GM10248 (cell line): ENCODE results near the gene PARL.

ENCODE experiments used
- CTCF ChIA-PET: fragments of 300-600 bp; sonication (Branson Sonifier 250); formaldehyde crosslinking; extraction: SDS; loops from one replicate; lab custom pipeline; 2021; ENCODE audit warnings: antibody characterized with exemption; lab: Yijun Ruan, JAX
- POLR2A ChIA-PET: fragments of 350-650 bp; sonication (Branson Sonifier 250); formaldehyde crosslinking; extraction: SDS; loops from one replicate; lab custom pipeline; 2020; ENCODE audit warnings: antibody characterized with exemption; lab: Yijun Ruan, JAX
- DNase-seq: peaks from one replicate; pipeline ENCODE4 v3.0.0; 2012; ENCODE audit errors: extremely low spot score
- CTCF ChIP-seq: IDR thresholded peaks from 2 replicates; pipeline ENCODE4 v1.5.1; 2012; ENCODE audit warnings: mild to moderate bottlenecking, low read depth; ENCODE audit errors: extremely low read depth, missing control alignments, control extremely low read depth

Gene PARL

GRCh38 chr3:183782576-183783276 lies 102.0 kb downstream of the PARL start:
- no peak for TF ChIP-seq CTCF
- DNase-seq = no peak
- POLR2A ChIA-PET = no interaction called here
- CTCF ChIA-PET = interaction anchor here (1.1 to 1.5 kb wide), 3 partner anchors 16 to 102 kb away, joined by 3 to 5 read pairs (median 4); partner anchors contain the start of gene PARL

GRCh38 chr3:183781246-183781645 lies 103.4 kb downstream of the PARL start:
- TF ChIP-seq CTCF = no peak
- ChIA-PET CTCF (interaction anchor here (1.1 to 2.8 kb wide), 5 partner anchors 9 to 312 kb away, joined by 3 to 11 read pairs (median 4); partner anchors contain the start of gene PARL), POLR2A (no interaction called here)
- no peak for DNase-seq

GRCh38 chr3:183779896-183780465 lies 104.7 kb downstream of the PARL start:
- TF ChIP-seq CTCF = no peak
- ChIA-PET POLR2A (interaction anchor here (0.6 kb wide), 1 partner anchor 92 kb away, joined by 3 read pairs; no protein-coding TSS in a partner anchor), CTCF (interaction anchor here (2.8 kb wide), 1 partner anchor 13 kb away, joined by 11 read pairs; no protein-coding TSS in a partner anchor)
- DNase-seq = no peak
